GM12875 (cell line): ENCODE data around the gene ARL6IP1.
A peak's percentile ranks its signal among the peaks of the same experiment; 100 is the strongest.

Source experiments
- H3K4me3 ChIP-seq: one replicate; pipeline ENCODE4 v1.5.1; 2011; ENCODE audit warnings: low read depth, low read length, control low read depth
- CTCF ChIP-seq: IDR thresholded peaks from 2 replicates; pipeline ENCODE4 v1.5.1; 2011; ENCODE audit warnings: low read depth, mild to moderate bottlenecking, control low read depth, inconsistent platforms, low read length, moderate library complexity, borderline replicate concordance; ENCODE audit not compliant: insufficient read depth

ARL6IP1 gene

GRCh38 chr16:18809165-18809564 lies 7.8 kb upstream of the ARL6IP1 start:
- TF ChIP-seq CTCF, result no peak
- H3K4me3 ChIP-seq, result no peak overlapping the region

- no peak overlapping the region for H3K4me3 ChIP-seq
- no peak for TF ChIP-seq CTCF
Measured at GRCh38 chr16:18805257-18805773, 4.0 kb upstream of the ARL6IP1 start.

GRCh38 chr16:18804540-18804939 lies 3.2 kb upstream of the ARL6IP1 start:
- H3K4me3 ChIP-seq, result no peak overlapping the region
- TF ChIP-seq CTCF, result no peak

- H3K4me3 ChIP-seq, result no peak overlapping the region
- no peak for TF ChIP-seq CTCF
Measured at GRCh38 chr16:18803569-18804462, 2.5 kb upstream of the ARL6IP1 start.

GRCh38 chr16:18802767-18803343 lies 1.5 kb upstream of the ARL6IP1 start:
- no peak for TF ChIP-seq CTCF
- H3K4me3 ChIP-seq, result no peak overlapping the region

GRCh38 chr16:18800775-18801144 lies 589 bp downstream of the ARL6IP1 start:
- no peak for TF ChIP-seq CTCF
- H3K4me3 ChIP-seq, result peak overlapping the region; percentile 67
